ENCODE measurements around the gene KCTD4.

Gene KCTD4

DNA sequence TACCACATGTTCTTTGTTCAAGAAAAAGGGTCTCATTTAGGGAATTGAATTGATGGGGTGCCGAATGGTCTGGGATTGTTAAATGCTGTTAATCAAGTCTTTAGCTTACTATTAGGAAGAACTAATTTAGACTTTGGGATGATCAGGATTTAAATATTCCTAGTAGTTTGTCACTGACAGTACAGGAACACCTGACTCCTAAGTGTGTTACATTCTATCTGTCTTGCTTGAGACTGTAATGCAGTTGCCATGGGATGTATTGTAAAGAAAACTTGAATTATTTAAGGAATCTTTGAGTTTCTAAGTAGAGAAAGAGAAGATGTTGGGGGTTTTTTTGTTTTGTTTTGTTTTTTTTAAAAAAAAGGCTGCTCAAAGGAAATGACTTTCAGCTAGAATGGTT is 17.8 kb upstream of the KCTD4 start:
- H3K4me2 ChIP-seq (ENCODE audit: low read depth, low read length), result no peak overlapping the region
- H3K4me3 ChIP-seq (ENCODE audit: low read length), result no peak overlapping the region
- H3K4me1 ChIP-seq (ENCODE audit: low read length), result 0 out of 2 replicates have a peak, but pooled peaks cover 5% of the 10 kb centered on the region
- H3K79me2 ChIP-seq (ENCODE audit: low read length), result no peaks in the 10 kb centered on the region
- no peak overlapping the region for H3K9ac ChIP-seq (ENCODE audit: low read length)
- H3F3A ChIP-seq (ENCODE audit: insufficient read depth, low read length), result no peaks in the 10 kb centered on the region
- no peaks in the 10 kb centered on the region for H4K20me1 ChIP-seq (ENCODE audit: insufficient read depth, low read length)
- H2AFZ ChIP-seq (ENCODE audit: low read length), result no peak overlapping the region
- no peaks in the 10 kb centered on the region for H3K9me2 ChIP-seq (replicated peaks; ENCODE audit: insufficient read depth, low read length)
- TF ChIP-seq EZH2 (optimal IDR thresholded peaks at IDR 0.05; ENCODE audit: low read depth, low read length) (no peak), EZH2phosphoT487 (IDR thresholded peaks at IDR 0.05; ENCODE audit: low read length) (no peak)
- TF ChIP-seq, protein P1, sequence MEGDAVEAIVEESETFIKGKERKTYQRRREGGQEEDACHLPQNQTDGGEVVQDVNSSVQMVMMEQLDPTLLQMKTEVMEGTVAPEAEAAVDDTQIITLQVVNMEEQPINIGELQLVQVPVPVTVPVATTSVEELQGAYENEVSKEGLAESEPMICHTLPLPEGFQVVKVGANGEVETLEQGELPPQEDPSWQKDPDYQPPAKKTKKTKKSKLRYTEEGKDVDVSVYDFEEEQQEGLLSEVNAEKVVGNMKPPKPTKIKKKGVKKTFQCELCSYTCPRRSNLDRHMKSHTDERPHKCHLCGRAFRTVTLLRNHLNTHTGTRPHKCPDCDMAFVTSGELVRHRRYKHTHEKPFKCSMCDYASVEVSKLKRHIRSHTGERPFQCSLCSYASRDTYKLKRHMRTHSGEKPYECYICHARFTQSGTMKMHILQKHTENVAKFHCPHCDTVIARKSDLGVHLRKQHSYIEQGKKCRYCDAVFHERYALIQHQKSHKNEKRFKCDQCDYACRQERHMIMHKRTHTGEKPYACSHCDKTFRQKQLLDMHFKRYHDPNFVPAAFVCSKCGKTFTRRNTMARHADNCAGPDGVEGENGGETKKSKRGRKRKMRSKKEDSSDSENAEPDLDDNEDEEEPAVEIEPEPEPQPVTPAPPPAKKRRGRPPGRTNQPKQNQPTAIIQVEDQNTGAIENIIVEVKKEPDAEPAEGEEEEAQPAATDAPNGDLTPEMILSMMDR (IDR thresholded peaks at IDR 0.05; ENCODE audit: low read length), result no peak
- H3K27me3 ChIP-seq (replicated peaks; ENCODE audit: insufficient read depth, low read length), result no peaks in the 10 kb centered on the region
- H3K36me3 ChIP-seq (replicated peaks; ENCODE audit: insufficient read depth, low read length), result no peaks in the 10 kb centered on the region
- no peak overlapping the region for H3K27ac ChIP-seq (ENCODE audit: low read length)
- H3K9me3 ChIP-seq (replicated peaks; ENCODE audit: insufficient read depth, low read length), result no peaks in the 10 kb centered on the region
- DNase-seq, result no peak

DNA sequence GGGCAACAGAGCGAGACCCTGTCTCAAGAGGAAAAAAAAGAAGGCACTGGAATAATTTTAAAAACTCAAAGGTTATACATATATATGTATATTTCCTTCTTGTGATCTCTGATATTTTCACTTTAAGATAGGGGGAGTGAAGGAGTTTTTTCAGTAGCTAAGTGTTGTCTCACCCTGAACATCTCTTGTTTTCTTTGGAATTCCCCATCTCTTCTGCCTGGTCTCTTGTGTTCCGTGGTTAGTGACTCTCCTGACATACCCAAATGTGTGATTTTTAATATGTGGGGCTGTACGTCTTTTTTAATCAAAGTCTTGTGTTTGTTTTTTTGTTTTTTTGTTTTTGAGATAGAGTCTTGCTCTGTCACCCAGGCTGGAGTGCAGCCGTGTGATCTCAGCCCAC is 15.3 kb upstream of the KCTD4 start:
- Histone ChIP-seq H3K9ac (ENCODE audit: low read length) (no peak overlapping the region), H3K9me3 (replicated peaks; ENCODE audit: insufficient read depth, low read length) (no peaks in the 10 kb centered on the region), H3K4me3 (ENCODE audit: low read length) (no peak overlapping the region), H3K4me1 (ENCODE audit: low read length) (0 out of 2 replicates have a peak, but pooled peaks cover 5% of the 10 kb centered on the region), H3K27me3 (replicated peaks; ENCODE audit: insufficient read depth, low read length) (no peaks in the 10 kb centered on the region), H2AFZ (ENCODE audit: low read length) (no peak overlapping the region), H3K4me2 (ENCODE audit: low read depth, low read length) (no peak overlapping the region), H3K79me2 (ENCODE audit: low read length) (no peaks in the 10 kb centered on the region), H4K20me1 (ENCODE audit: insufficient read depth, low read length) (no peaks in the 10 kb centered on the region), H3K9me2 (replicated peaks; ENCODE audit: insufficient read depth, low read length) (no peaks in the 10 kb centered on the region), H3K27ac (ENCODE audit: low read length) (no peak overlapping the region), H3F3A (ENCODE audit: insufficient read depth, low read length) (no peaks in the 10 kb centered on the region), H3K36me3 (replicated peaks; ENCODE audit: insufficient read depth, low read length) (no peaks in the 10 kb centered on the region)
- no peak for DNase-seq
- no peak for TF ChIP-seq EZH2phosphoT487 (IDR thresholded peaks at IDR 0.05; ENCODE audit: low read length)
- TF ChIP-seq, protein P1 (IDR thresholded peaks at IDR 0.05; ENCODE audit: low read length), result no peak
- no peak for TF ChIP-seq EZH2 (optimal IDR thresholded peaks at IDR 0.05; ENCODE audit: low read depth, low read length)

DNA sequence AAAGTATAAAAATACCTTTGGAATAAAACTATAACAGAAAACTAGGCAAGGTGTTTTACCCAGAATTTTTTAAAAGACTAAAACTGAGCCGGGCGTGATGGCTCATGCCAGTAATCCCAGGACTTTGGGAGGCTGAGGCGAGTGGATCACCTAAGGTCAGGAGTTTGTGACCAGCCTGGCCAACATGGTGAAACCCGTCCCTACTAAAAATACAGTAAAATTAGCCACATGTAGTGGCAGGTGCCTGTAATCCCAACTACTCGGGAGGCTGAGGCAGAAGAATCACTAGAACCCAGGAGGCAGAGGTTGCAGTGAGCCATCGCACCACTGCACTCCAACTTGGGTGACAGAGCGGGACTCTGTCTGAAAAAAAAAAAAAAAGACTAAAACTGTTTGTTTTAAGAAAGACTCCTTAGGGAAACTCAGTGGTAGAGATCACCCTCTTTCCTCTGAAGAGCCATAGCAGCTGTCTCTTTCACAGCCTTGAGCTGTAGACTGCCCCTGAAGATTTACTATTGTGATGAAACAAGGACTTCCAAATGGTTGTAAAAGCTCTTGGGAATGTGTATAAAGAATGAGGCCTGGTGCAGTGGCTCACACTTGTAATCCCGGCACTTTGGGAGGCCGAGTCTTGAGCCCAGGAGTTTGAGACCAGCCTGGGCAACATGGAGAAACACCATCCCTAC is 14.7 kb upstream of the KCTD4 start:
- Histone ChIP-seq H3K9me2 (replicated peaks; ENCODE audit: insufficient read depth, low read length) (no peaks in the 10 kb centered on the region), H3K9me3 (replicated peaks; ENCODE audit: insufficient read depth, low read length) (no peaks in the 10 kb centered on the region), H3K27ac (ENCODE audit: low read length) (no peak overlapping the region), H4K20me1 (ENCODE audit: insufficient read depth, low read length) (no peaks in the 10 kb centered on the region), H3K79me2 (ENCODE audit: low read length) (no peaks in the 10 kb centered on the region), H2AFZ (ENCODE audit: low read length) (no peak overlapping the region), H3F3A (ENCODE audit: insufficient read depth, low read length) (no peaks in the 10 kb centered on the region), H3K27me3 (replicated peaks; ENCODE audit: insufficient read depth, low read length) (no peaks in the 10 kb centered on the region), H3K9ac (ENCODE audit: low read length) (no peak overlapping the region), H3K36me3 (replicated peaks; ENCODE audit: insufficient read depth, low read length) (no peaks in the 10 kb centered on the region), H3K4me3 (ENCODE audit: low read length) (no peak overlapping the region), H3K4me1 (ENCODE audit: low read length) (0 out of 2 replicates have a peak, but pooled peaks cover 5% of the 10 kb centered on the region), H3K4me2 (ENCODE audit: low read depth, low read length) (no peak overlapping the region)
- DNase-seq, result no peak
- TF ChIP-seq, protein P1 (IDR thresholded peaks at IDR 0.05; ENCODE audit: low read length), result no peak
- TF ChIP-seq EZH2 (optimal IDR thresholded peaks at IDR 0.05; ENCODE audit: low read depth, low read length) (no peak), EZH2phosphoT487 (IDR thresholded peaks at IDR 0.05; ENCODE audit: low read length) (no peak)

Measured in MM.1S (cell line).